Kidney (tissue), 14 donors: ENCODE measurements around the gene PRKCD. TPM values are rescaled to one million over a fixed set of nuclear protein-coding genes. Genes with fewer than 3 reads are reported as not detected.

ENCODE experiments used
- DNase-seq, 5 donors: peaks; one replicate each; pipeline ENCODE4 v3.0.0-alpha.2; 2013 to 2020
- FAIRE-seq: peaks from 2 replicates; lab custom pipeline; 2012; peaks lifted over from hg19 to GRCh38; lab: Jason Lieb, UNC
- H3K27ac ChIP-seq, 2 donors: one replicate each; pipeline ENCODE4 v1.7.0; 2013; ENCODE audit warnings: low read depth in 2 of 2, low read length in 2 of 2, inconsistent platforms in 1 of 2
- H3K27me3 ChIP-seq: one replicate; pipeline ENCODE4 v1.7.1; 2013; ENCODE audit warnings: low read length, inconsistent platforms; ENCODE audit not compliant: control insufficient read depth, insufficient read depth
- H3K36me3 ChIP-seq, 3 donors: one replicate each; pipeline versions ENCODE4 v1.7.0 to v1.7.1; 2013; ENCODE audit warnings: low read length in 3 of 3, control low read depth in 1 of 3, inconsistent platforms in 1 of 3; ENCODE audit not compliant: insufficient read depth in 3 of 3, control insufficient read depth in 2 of 3
- H3K4me1 ChIP-seq, 3 donors: one replicate each; pipeline versions ENCODE4 v1.7.0 to v1.7.1; 2013; ENCODE audit warnings: low read length in 3 of 3, inconsistent platforms in 1 of 3, low read depth in 1 of 3; ENCODE audit not compliant: control insufficient read depth in 2 of 3, insufficient read depth in 2 of 3
- H3K4me3 ChIP-seq, 3 donors: one replicate each; pipeline versions ENCODE4 v1.7.0 to v1.8.1; 2013; ENCODE audit warnings: low read length in 3 of 3, control low read depth in 1 of 3, inconsistent platforms in 1 of 3
- H3K9ac ChIP-seq, 3 donors: one replicate each; pipeline versions ENCODE4 v1.7.0 to v1.7.1; 2013; ENCODE audit warnings: low read length in 3 of 3, control low read depth in 1 of 3, inconsistent platforms in 1 of 3
- H3K9me3 ChIP-seq, 3 donors: one replicate each; pipeline versions ENCODE4 v1.7.0 to v1.7.1; 2013; ENCODE audit warnings: low read length in 3 of 3, control low read depth in 1 of 3, inconsistent platforms in 1 of 3; ENCODE audit not compliant: control insufficient read depth in 2 of 3, insufficient read depth in 1 of 3
- intact Hi-C: fragments of 100-400 bp; cut with DNase I; formaldehyde crosslinking; loops from one replicate; pipeline ENCODE4 v1.11.1; 2022
- polyA plus RNA-seq: library from polyadenylated mRNA; stranded (reverse); fragments of 350-450 nt; fragmentation: Illumina TruSeq; extraction: RNeasy Lipid Tissue Mini Kit (QIAGEN cat#74804); gene quantifications from one replicate; pipeline ENCODE4 v1.2.3, GENCODE V29; 2014; ENCODE audit warnings: low read depth, low replicate concordance; ENCODE audit not compliant: insufficient read depth
- total RNA-seq: library from RNA; stranded (reverse); fragmentation: NEBNext Ultra II Directional; extraction: Animal tissue kit (Norgen Biotek cat#: 25700); gene quantifications from one replicate; pipeline ENCODE4 v1.2.1, GENCODE V29; 2021
- TF ChIP-seq, protein P1 (sequence below): IDR thresholded peaks from 3 replicates; pipeline ENCODE4 v1.5.1; 2012; ENCODE audit warnings: mild to moderate bottlenecking, moderate library complexity, borderline replicate concordance; ENCODE audit not compliant: insufficient read depth; ENCODE audit errors: extremely low read depth
- donor health status: control.
- donor health status: control.
- donor health status: control.
- donor health status: control.
- donor health status: control.
- donor health status: DM: yes; HTN: yes; CAD: no.
- donor health status: Normal renal cell carcinoma (clear cell type).

PRKCD gene
- total and polyA plus RNA-seq, 2 donors from 2014 or later, result 26.6 to 29.1 TPM

- FAIRE-seq (no peak), DNase-seq (peak in 1 of 5 donors; percentile 52)
- TF ChIP-seq, protein P1, sequence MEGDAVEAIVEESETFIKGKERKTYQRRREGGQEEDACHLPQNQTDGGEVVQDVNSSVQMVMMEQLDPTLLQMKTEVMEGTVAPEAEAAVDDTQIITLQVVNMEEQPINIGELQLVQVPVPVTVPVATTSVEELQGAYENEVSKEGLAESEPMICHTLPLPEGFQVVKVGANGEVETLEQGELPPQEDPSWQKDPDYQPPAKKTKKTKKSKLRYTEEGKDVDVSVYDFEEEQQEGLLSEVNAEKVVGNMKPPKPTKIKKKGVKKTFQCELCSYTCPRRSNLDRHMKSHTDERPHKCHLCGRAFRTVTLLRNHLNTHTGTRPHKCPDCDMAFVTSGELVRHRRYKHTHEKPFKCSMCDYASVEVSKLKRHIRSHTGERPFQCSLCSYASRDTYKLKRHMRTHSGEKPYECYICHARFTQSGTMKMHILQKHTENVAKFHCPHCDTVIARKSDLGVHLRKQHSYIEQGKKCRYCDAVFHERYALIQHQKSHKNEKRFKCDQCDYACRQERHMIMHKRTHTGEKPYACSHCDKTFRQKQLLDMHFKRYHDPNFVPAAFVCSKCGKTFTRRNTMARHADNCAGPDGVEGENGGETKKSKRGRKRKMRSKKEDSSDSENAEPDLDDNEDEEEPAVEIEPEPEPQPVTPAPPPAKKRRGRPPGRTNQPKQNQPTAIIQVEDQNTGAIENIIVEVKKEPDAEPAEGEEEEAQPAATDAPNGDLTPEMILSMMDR, result no peak
- H3K9me3 ChIP-seq, result no peaks in the 10 kb centered on the region
- H3K9ac ChIP-seq, result no peak overlapping the region
- no peak overlapping the region for H3K4me3 ChIP-seq
- no peaks in the 10 kb centered on the region for H3K27me3 ChIP-seq
- intact Hi-C loops, result no loop called here
- peaks cover 0 to 7% (median 0%) of the 10 kb centered on the region in 3 donors for H3K4me1 ChIP-seq
- H3K36me3 ChIP-seq, result no peaks in the 10 kb centered on the region
- H3K27ac ChIP-seq, result no peak overlapping the region
Observed at GRCh38 chr3:53144446-53144845, 16.6 kb upstream of the PRKCD start.

DNA sequence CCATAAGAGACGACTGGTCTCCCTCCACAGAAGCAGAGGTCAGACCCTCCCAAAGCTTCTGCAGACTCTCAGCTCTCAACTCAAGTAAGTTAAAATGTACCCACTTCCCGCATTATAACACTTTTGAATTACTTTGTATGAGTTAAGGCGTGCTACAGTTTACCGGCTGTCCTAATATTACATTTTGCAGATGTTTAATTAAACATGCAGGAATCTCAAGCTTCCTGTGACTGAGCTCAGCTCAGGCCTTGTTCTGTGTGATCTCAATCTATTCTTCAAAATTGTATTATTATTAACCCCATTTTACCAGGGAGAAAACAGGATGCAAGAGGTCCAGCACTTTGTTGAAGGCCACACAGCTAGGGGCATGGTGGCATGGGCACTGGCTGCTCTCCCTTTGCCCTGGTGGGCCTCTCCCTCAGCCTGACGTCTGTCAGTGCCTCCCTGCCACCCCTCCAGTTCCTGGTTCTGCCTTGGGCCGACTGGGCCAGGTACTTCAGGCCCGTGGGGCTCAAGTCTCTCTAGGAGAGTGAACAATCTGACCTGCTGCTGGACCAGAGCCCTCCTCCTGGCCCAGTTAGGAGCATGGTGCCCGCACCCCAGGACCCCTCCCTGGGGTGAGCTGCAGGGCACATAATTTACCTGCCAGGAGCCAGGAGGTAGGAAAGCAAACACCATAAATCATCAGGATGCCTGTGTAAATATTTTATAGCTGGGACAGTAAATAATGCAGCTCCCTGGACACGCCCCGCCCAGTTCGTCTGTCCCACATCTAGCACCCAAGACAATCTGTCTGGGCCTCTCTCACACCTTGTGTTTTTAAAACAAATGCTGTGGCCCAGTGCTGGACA lies 15.9 kb upstream of the PRKCD start:
- no peak for FAIRE-seq
- intact Hi-C loops, result no loop called here
- TF ChIP-seq, protein P1, result no peak
- no peak overlapping the region for H3K4me3 ChIP-seq
- no peak overlapping the region for H3K27ac ChIP-seq
- no peaks in the 10 kb centered on the region for H3K9me3 ChIP-seq
- no peak overlapping the region for H3K9ac ChIP-seq
- peak in 1 of 5 donors; percentile 51 for DNase-seq
- H3K27me3 ChIP-seq, result no peaks in the 10 kb centered on the region
- H3K4me1 ChIP-seq, result peaks cover 0 to 14% (median 5%) of the 10 kb centered on the region in 3 donors
- H3K36me3 ChIP-seq, result no peaks in the 10 kb centered on the region

DNA sequence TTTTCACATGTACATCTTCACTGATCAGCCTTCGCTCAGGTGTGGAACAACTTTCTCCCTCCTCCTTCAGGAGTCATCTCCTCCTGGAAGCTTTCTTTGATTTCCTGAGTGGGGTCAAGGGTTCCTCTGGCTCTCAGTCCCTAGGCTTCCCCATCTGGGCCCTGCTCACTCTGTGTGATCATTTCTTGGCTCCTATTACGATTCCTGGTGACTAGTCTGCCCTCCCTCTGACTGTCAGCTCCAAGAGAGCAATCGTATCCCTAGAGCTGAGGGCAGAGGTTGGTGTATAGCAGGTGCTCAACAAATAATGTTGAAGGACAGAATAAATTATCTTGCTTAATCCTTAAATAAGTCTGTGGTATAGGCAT lies 15.3 kb upstream of the PRKCD start:
- peak in 1 of 5 donors; percentile 2 for DNase-seq
- Histone ChIP-seq H3K27ac (no peak overlapping the region), H3K9me3 (no peaks in the 10 kb centered on the region), H3K27me3 (no peaks in the 10 kb centered on the region), H3K4me1 (peaks cover 0 to 15% (median 11%) of the 10 kb centered on the region in 3 donors), H3K4me3 (no peak overlapping the region), H3K36me3 (no peaks in the 10 kb centered on the region), H3K9ac (no peak overlapping the region)
- intact Hi-C loops, result no loop called here
- no peak for FAIRE-seq
- TF ChIP-seq, protein P1, result no peak
